Ectodermal cell (in vitro differentiated cells): ENCODE data around the gene ZBTB46.
A peak's percentile ranks its signal among the peaks of the same experiment; 100 is the strongest.

Experiments
- H3K27ac ChIP-seq: 2 replicates; pipeline ENCODE4 v1.7.0; 2013; ENCODE audit warnings: mild to moderate bottlenecking, low read depth, low read length; ENCODE audit not compliant: insufficient read depth, poor library complexity, severe bottlenecking
- H3K27me3 ChIP-seq: 2 replicates; pipeline ENCODE4 v1.7.0; 2013; ENCODE audit warnings: mild to moderate bottlenecking, low read length; ENCODE audit not compliant: insufficient read depth, control insufficient read depth, poor library complexity, severe bottlenecking
- H3K36me3 ChIP-seq: one replicate; pipeline ENCODE4 v1.7.0; 2013; ENCODE audit warnings: low read length; ENCODE audit not compliant: control insufficient read depth, insufficient read depth
- H3K4me1 ChIP-seq: one replicate; pipeline ENCODE4 v1.7.0; 2013; ENCODE audit warnings: low read length; ENCODE audit not compliant: control insufficient read depth, insufficient read depth
- H3K4me3 ChIP-seq: 2 replicates; pipeline ENCODE4 v1.7.0; 2013; ENCODE audit warnings: low read depth, low read length, control low read depth; ENCODE audit not compliant: insufficient read depth
- H3K9me3 ChIP-seq: 2 replicates; pipeline ENCODE4 v1.7.0; 2013; ENCODE audit warnings: mild to moderate bottlenecking, low read length, moderate library complexity; ENCODE audit not compliant: control insufficient read depth
- WGBS, 2 experiments: methylation state at CpG; one replicate each; pipeline ENCODE4 v1.1.7; 2013; ENCODE audit warnings: missing lambda C conversion rate in 2 of 2; 5-methylcytosine and 5-hydroxymethylcytosine counted together

Gene ZBTB46

DNA sequence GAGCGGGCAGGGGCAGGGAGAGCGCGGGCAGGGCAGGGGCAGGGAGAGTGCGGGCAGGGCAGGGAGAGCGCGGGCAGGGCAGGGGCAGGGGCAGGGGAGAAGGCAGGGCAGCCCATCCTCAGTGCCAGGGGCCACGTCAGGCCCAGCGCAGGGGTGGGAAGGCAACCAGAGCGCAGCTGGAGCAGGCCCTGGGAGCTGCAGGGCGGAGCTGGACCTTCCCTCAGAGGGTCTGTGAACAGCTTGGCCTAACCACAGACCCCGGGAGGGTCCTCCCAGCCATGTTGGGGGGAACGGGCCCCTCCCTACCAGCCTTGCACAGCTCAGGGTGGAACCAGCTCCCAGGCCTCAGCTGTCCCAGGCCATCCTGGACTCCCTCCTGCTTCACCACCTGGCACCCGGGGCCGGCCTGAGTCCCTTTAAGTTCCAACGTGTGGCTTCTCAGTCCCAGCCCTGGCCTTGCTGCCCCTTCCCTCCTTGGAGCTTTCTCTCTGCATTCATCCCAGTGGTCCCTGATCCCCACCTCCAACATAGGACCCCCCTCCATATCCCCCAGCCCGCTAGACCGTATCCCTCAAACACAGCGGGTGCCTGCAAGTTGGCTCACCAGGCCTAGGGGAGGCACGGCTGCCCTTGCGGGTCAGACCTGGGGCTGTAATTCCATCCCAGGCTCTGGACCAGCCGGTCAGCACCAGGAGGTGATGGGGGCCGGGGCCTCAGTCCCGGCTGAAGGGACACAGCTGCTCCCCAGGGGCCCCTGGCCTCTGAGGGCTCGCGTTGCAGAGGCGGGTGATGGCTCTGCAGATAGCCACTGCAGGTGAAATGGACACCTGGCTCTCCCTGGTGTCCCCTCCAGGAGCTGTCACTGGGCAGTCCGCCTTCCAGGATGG, 5.6 kb upstream of the ZBTB46 start:
- Histone ChIP-seq H3K36me3 (no peaks in the 10 kb centered on the region), H3K27me3 (peaks cover 25% of the 10 kb centered on the region), H3K4me1 (peaks cover 15% of the 10 kb centered on the region), H3K4me3 (no peak overlapping the region), H3K9me3 (no peaks in the 10 kb centered on the region), H3K27ac (no peak overlapping the region)
- WGBS, 2 experiments: 86% methylated on average over 27 of the region's 27 CpGs

- Histone ChIP-seq H3K9me3 (no peaks in the 10 kb centered on the region), H3K27me3 (peaks cover 32% of the 10 kb centered on the region), H3K36me3 (no peaks in the 10 kb centered on the region), H3K4me3 (no peak overlapping the region), H3K4me1 (peaks cover 15% of the 10 kb centered on the region), H3K27ac (no peak overlapping the region)
- WGBS, 2 experiments: 47% methylated on average over 21 of the region's 21 CpGs
Measured at GRCh38 chr20:63835021-63835858, 4.2 kb upstream of the ZBTB46 start.

- H3K4me3 ChIP-seq: no peak overlapping the region
- WGBS, 2 experiments: 84 to 87% methylated on average over 9 of the region's 9 CpGs
- peaks cover 40% of the 10 kb centered on the region for H3K27me3 ChIP-seq
- H3K9me3 ChIP-seq: no peaks in the 10 kb centered on the region
- H3K27ac ChIP-seq: no peak overlapping the region
- peaks cover 21% of the 10 kb centered on the region for H3K4me1 ChIP-seq
- no peaks in the 10 kb centered on the region for H3K36me3 ChIP-seq
Measured at GRCh38 chr20:63834491-63834880, 3.4 kb upstream of the ZBTB46 start.

- no peak overlapping the region for H3K27ac ChIP-seq
- peaks cover 46% of the 10 kb centered on the region for H3K27me3 ChIP-seq
- peaks cover 21% of the 10 kb centered on the region for H3K4me1 ChIP-seq
- H3K36me3 ChIP-seq: no peaks in the 10 kb centered on the region
- H3K9me3 ChIP-seq: no peaks in the 10 kb centered on the region
- H3K4me3 ChIP-seq: no peak overlapping the region
- WGBS, 2 experiments: 89 to 90% methylated on average over 20 of the region's 20 CpGs
Measured at GRCh38 chr20:63833776-63834490, 2.9 kb upstream of the ZBTB46 start.

DNA sequence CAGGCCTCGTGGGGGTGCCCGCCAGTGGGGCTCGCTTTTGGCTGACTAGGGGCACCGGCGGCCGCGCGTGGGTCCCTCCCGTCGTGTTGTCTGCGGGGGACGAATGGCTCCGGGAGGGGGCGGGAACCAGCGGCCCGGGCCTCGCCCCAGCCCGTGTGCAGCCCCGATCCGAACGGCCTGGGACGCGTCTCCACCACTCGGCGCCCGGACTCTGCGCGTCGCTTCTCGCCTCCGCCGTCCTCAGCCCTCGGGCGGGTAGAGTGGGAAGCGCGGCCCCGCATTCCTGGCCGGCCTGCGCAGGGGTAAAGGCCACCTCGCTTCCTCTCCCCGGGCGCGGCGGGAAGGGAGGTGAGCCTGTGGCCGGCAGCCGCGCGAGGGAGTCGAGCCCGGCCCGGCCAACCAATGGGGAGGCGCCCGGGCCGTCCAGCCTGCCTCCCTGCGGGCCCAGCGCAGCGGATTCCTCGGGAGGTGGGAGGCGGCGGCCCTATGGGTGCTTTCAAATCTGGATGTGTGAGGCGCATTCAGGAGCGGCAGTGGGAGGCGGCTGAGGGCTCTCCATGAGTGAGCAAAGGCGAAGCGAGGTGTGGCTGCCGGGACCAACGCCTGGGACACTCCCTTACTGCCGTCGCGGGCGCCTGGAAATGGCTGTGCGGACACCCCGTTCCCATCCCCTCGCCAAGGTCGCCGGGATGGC, 1.1 kb upstream of the ZBTB46 start:
- Histone ChIP-seq H3K9me3 (no peaks in the 10 kb centered on the region), H3K4me3 (peak overlapping the region; percentile 42), H3K36me3 (no peaks in the 10 kb centered on the region), H3K4me1 (peaks cover 21% of the 10 kb centered on the region), H3K27ac (no peak overlapping the region), H3K27me3 (peaks cover 56% of the 10 kb centered on the region)
- WGBS, 2 experiments: 11 to 12% methylated on average over 76 of the region's 76 CpGs

GRCh38 chr20:63831646-63831992, 555 bp upstream of the ZBTB46 start:
- Histone ChIP-seq H3K9me3 (no peaks in the 10 kb centered on the region), H3K36me3 (no peaks in the 10 kb centered on the region), H3K4me1 (peaks cover 21% of the 10 kb centered on the region), H3K27me3 (peaks cover 56% of the 10 kb centered on the region), H3K4me3 (peak overlapping the region; percentile 42), H3K27ac (no peak overlapping the region)
- 1 to 2% methylated on average over 55 of the region's 55 CpGs for WGBS, 2 experiments

DNA sequence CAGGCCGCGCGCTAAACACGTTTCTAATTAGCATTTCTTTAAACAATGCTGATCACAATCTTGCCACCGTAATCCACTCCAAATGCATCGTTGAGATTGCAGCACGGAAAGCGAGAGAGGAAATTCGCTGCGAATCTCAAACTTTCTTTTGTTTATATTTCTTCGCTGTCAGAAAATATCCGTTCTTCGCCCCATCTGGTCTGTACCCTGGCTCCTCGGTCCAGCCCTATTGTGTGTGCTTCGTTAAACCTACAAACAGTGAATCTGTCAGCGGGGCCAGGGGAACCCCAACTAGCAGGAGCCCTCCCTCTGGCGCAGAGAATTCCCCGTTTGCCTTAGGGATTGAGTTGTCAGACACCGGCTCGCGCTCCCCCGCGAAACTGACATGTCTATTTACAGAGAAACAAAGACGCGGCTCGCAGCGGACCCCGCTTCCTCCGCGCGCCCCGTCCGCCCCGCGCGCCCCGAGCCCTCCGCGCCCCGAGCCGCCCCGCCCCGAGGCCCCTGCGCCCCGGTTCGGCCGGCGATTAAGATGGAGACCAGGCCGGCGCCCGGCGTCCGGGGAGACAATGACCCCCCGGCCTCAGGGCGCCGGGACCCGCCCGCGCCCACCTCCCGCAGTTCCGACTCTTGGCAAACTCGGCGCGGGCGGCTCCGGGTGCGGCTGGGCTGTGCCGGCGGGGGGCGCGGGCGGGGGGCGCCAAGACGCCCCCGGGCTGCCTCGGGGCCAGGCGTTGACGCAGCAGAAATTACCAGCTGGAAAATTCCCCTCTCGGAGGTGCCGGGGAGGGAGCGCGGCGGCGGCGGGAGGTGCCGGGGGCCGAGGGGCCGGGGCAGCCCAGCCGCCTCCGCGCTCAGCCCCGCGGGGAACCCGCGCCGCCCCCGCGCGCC, 874 bp downstream of the ZBTB46 start:
- Histone ChIP-seq H3K27ac (no peak overlapping the region), H3K27me3 (peaks cover 56% of the 10 kb centered on the region)
- WGBS, 2 experiments: 0 to 1% methylated on average over 99 of the region's 99 CpGs

DNA sequence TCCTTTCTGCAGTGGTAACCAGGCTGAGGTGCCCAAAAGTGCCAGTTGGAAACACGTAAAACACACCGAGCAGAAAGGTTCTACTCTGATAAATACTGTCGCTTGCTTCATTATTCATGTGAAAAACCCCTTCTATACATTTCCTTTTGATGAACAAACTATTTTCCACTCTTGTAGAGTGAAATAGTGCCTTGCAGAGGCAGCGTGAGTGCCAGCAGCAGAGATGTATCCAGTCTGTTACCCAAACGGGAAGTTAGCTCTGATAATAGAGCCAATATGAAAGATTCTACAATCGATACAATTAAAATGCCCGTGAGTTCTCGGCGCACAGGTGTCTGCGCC, 1.5 kb downstream of the ZBTB46 start:
- H3K36me3 ChIP-seq: no peaks in the 10 kb centered on the region

More for the DNA sequence above, 874 bp downstream of the ZBTB46 start:
- Histone ChIP-seq H3K4me3 (peak overlapping the region; percentile 38), H3K36me3 (no peaks in the 10 kb centered on the region), H3K4me1 (peaks cover 16% of the 10 kb centered on the region), H3K9me3 (no peaks in the 10 kb centered on the region)

GRCh38 chr20:63828951-63829350, 2.1 kb downstream of the ZBTB46 start:
- H3K27me3 ChIP-seq: peaks cover 54% of the 10 kb centered on the region
- no peak overlapping the region for H3K27ac ChIP-seq
- no peaks in the 10 kb centered on the region for H3K36me3 ChIP-seq
- no peaks in the 10 kb centered on the region for H3K9me3 ChIP-seq
- no peak overlapping the region for H3K4me3 ChIP-seq
- H3K4me1 ChIP-seq: peaks cover 6% of the 10 kb centered on the region
- WGBS, 2 experiments: 58 to 63% methylated on average over 10 of the region's 10 CpGs

More for the DNA sequence above, 1.5 kb downstream of the ZBTB46 start:
- no peak overlapping the region for H3K27ac ChIP-seq
- WGBS, 2 experiments: 15 to 19% methylated on average over 10 of the region's 10 CpGs
- H3K27me3 ChIP-seq: peaks cover 56% of the 10 kb centered on the region
- no peaks in the 10 kb centered on the region for H3K9me3 ChIP-seq
- peaks cover 10% of the 10 kb centered on the region for H3K4me1 ChIP-seq
- peak overlapping the region; percentile 38 for H3K4me3 ChIP-seq
